GM20431 (cell line): ENCODE results near the gene C6orf136.

Experiments used
- in situ Hi-C: fragments of 300-500 bp; cut with MseI, MboI; formaldehyde crosslinking; loops from one replicate; pipeline ENCODE4 v1.15.0; 2020; ENCODE audit warnings: low sequenced_read_pairs; ENCODE audit not compliant: unreplicated experiment

The C6orf136 gene

GRCh38 chr6:30685157-30686008, 38.5 kb downstream of the C6orf136 start:
- in situ Hi-C loops: no loop called here

GRCh38 chr6:30686009-30686907, 39.3 kb downstream of the C6orf136 start, which contains the start of gene PPP1R18:
Gene PPP1R18, minus strand, starts transcription at chr6:30686645. Its CDS starts 627 bp downstream, at chr6:30686018.
- in situ Hi-C loops: no loop called here

- in situ Hi-C loops: no loop called here
Measured at GRCh38 chr6:30686908-30687658, 40.1 kb downstream of the C6orf136 start.

DNA sequence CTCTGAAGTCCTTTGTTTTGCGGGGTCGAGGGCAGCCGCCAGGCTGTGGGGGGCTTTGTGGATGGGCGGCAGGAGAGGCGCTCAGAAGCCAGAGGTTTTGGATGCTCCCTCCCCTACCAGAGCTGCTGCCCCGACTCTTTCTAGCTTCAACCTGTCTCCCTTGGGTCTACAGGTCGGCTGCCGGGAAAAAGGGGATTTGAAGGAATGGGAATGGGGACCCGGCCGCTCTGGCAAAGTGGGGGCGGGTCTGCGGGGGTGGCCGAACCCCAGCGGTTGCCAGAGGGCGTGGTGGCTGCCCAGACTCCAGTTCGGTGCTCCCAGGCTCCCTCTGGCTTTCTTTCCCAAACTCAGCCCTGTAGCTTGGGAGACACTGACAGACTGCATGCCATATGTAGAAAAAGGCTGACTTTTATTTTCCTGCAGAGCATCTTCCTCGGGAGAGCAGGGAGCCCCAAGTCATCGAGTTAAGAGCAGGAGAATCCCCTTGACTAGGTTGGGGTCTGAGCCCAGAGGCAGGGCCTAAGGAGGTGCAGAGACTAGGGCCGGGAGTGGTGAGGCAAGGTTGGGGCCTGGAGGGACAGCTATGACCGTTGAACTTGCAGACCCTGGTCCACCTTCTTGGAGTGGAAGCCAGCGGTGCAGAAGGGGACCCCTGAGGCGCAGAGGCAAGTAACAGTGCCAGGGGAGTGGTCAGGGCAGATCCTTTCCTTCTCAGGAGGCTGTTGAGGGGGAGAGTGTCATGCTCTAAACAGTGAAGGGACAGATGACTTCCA, 40.9 kb downstream of the C6orf136 start:
- in situ Hi-C loops: no loop called here

DNA sequence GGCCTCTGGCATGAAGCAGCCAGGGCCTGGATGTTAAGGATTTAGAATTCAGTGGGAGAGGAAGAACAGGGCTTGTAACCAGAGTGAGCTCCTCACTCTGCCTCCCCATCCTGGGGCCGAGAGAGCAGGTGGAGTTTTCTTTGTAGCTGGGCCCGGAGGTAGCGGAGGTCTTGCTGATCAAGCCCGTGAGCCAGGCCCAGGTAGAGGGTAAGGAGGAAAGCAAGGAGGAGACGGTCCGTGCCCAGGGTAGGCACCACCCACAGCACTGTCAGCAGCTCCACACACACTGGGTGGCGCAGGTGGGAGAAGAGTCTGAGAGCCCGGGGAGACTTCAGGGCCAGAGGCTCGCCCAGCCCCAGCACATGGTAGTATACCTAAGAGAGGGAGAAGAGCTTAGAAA, 41.6 kb downstream of the C6orf136 start:
- in situ Hi-C loops: no loop called here

GRCh38 chr6:30689022-30689865, 42.3 kb downstream of the C6orf136 start:
- in situ Hi-C loops: no loop called here

DNA sequence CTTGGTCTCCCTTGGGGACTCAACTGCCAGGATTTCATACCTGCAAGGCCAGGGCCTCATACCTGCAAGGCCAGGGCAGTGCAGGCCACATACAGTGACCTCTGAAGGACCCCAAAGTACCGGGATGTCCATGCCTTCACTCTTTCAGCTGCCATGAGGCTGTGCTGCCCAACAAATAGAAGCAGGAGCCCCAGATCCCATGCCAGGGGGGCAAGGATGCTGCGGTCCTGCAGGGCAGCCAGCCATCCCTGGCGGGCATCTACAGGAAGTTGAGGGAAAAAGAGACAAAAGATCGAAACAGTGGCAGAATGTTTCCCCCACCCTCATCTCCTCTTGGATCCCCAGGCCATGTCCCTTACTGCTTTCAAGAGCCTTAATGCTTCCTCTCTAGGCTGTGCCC, 43.1 kb downstream of the C6orf136 start:
- in situ Hi-C loops: no loop called here

- in situ Hi-C loops: no loop called here
Measured at GRCh38 chr6:30690403-30691207, 43.7 kb downstream of the C6orf136 start, which contains the start of gene NRM. Gene NRM, minus strand, starts transcription at chr6:30690984. Its CDS starts 10 bp downstream, at chr6:30690974.

- in situ Hi-C loops: no loop called here
Measured at GRCh38 chr6:30691208-30691847, 44.4 kb downstream of the C6orf136 start.

DNA sequence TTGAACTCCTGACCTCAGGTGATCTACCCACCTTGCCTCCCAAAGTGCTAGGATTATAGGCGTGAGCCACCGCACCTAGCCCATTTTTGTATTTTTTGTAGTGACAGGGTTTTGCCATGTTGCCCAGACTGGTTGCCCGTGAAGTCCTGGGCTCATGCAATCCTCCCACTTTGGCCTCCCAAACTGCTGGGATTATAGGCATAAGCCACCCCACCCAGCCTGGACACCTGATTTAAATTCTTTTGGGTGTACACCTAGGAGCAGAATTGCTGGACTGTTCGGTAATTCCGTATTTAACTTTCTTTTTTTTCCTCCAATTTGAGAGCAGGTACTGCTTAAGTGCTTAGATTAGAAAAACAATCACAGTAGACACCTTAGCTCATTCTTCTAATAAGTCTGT, 49.5 kb downstream of the C6orf136 start:
- in situ Hi-C loops: no loop called here

GRCh38 chr6:30700340-30700739, 53.4 kb downstream of the C6orf136 start:
- in situ Hi-C loops: no loop called here
